GM23338 (cell line): ENCODE measurements around the gene UGT2B10. TPM values are rescaled to one million over a fixed set of nuclear protein-coding genes. Genes with fewer than 3 reads are reported as not detected.

Experiments used
- ATAC-seq: fragments of 200-7000 bp; cut with Tn5 transposase; 3 replicates; pipeline ENCODE4 v1.9.1; 2020
- DNase-seq: peaks from one replicate; pipeline ENCODE4 v3.0.0-alpha.2; 2015; ENCODE audit warnings: low spot score
- H2AFZ ChIP-seq: fragments of 200-600 bp; sonication (generic); 2 replicates; pipeline ENCODE4 v1.8.0; 2016; ENCODE audit warnings: antibody characterized with exemption, mild to moderate bottlenecking, moderate library complexity
- H3F3A ChIP-seq: fragments of 200-600 bp; sonication (generic); replicated peaks from 2 replicates; pipeline ENCODE4 v1.8.0; 2017; ENCODE audit warnings: antibody characterized with exemption, mixed run types, low read depth
- H3K27ac ChIP-seq: fragments of 200-600 bp; sonication (generic); 2 replicates; pipeline ENCODE4 v1.6.1; 2016; ENCODE audit warnings: low read depth
- H3K27me3 ChIP-seq: fragments of 200-600 bp; sonication (generic); 2 replicates; pipeline ENCODE4 v1.8.0; 2016; ENCODE audit warnings: mild to moderate bottlenecking, mixed run types, moderate library complexity; ENCODE audit not compliant: insufficient read depth
- H3K36me3 ChIP-seq: fragments of 200-600 bp; sonication (generic); 2 replicates; pipeline ENCODE4 v1.8.0; 2016; ENCODE audit warnings: mild to moderate bottlenecking; ENCODE audit not compliant: insufficient read depth
- H3K4me1 ChIP-seq: fragments of 200-600 bp; sonication (generic); 2 replicates; pipeline ENCODE4 v1.8.0; 2016; ENCODE audit warnings: mild to moderate bottlenecking, moderate library complexity; ENCODE audit not compliant: insufficient read depth
- H3K4me2 ChIP-seq: fragments of 200-600 bp; sonication (generic); 2 replicates; pipeline ENCODE4 v1.7.1; 2017; ENCODE audit warnings: mixed run types
- H3K4me3 ChIP-seq: fragments of 200-600 bp; sonication (generic); 2 replicates; pipeline ENCODE4 v1.6.1; 2016; ENCODE audit warnings: mixed run types
- H3K79me2 ChIP-seq: fragments of 200-600 bp; sonication (generic); replicated peaks from 2 replicates; pipeline ENCODE4 v1.8.0; 2017; ENCODE audit warnings: mild to moderate bottlenecking; ENCODE audit not compliant: insufficient read depth
- H3K9me2 ChIP-seq: fragments of 200-600 bp; sonication (generic); 2 replicates; pipeline ENCODE4 v1.8.0; 2017; ENCODE audit not compliant: insufficient read depth
- H4K20me1 ChIP-seq: fragments of 200-600 bp; sonication (generic); replicated peaks from 2 replicates; pipeline ENCODE4 v1.8.0; 2017; ENCODE audit warnings: mild to moderate bottlenecking; ENCODE audit not compliant: insufficient read depth
- H3K27ac Mint-ChIP-seq: 2 replicates; pipeline ENCODE4 v1.8.0; 2020; ENCODE audit warnings: inconsistent platforms, mild to moderate bottlenecking, moderate library complexity, mixed read lengths
- H3K27me3 Mint-ChIP-seq: 3 replicates; pipeline ENCODE4 v1.8.0; 2022; ENCODE audit warnings: low read depth, mild to moderate bottlenecking, moderate library complexity, mixed read lengths, inconsistent platforms; ENCODE audit not compliant: insufficient read depth, poor library complexity
- H3K36me3 Mint-ChIP-seq: 3 replicates; pipeline ENCODE4 v1.8.0; 2021; ENCODE audit warnings: low read depth, mild to moderate bottlenecking, inconsistent platforms, moderate library complexity, mixed read lengths
- H3K4me1 Mint-ChIP-seq: 3 replicates; pipeline ENCODE4 v1.8.0; 2020; ENCODE audit warnings: mild to moderate bottlenecking, inconsistent platforms, mixed read lengths
- H3K4me3 Mint-ChIP-seq: 3 replicates; pipeline ENCODE4 v1.8.0; 2021; ENCODE audit warnings: moderate library complexity, mild to moderate bottlenecking, inconsistent platforms, mixed read lengths
- H3K9me3 Mint-ChIP-seq: 3 replicates; pipeline ENCODE4 v1.8.0; 2020; ENCODE audit warnings: moderate library complexity, mild to moderate bottlenecking, inconsistent platforms, mixed read lengths
- CTCF ChIP-seq, 2 experiments: fragments of 200-600 bp in 1 of 2; sonication (generic) in 1 of 2; conservative IDR thresholded peaks; 2 replicates each; pipeline versions ENCODE4 v1.5.1 to v1.6.1; 2016 to 2017; ENCODE audit warnings: antibody characterized with exemption in 2 of 2, low read depth in 2 of 2, mild to moderate bottlenecking in 2 of 2, moderate library complexity in 1 of 2
- ETS1 ChIP-seq: IDR thresholded peaks from 2 replicates; pipeline ENCODE4 v1.6.1; 2016; ENCODE audit warnings: antibody characterized with exemption
- EZH2 ChIP-seq: fragments of 200-600 bp; sonication (generic); IDR thresholded peaks from one replicate; pipeline ENCODE4 v1.8.0; 2017; ENCODE audit warnings: antibody characterized with exemption, mild to moderate bottlenecking, low read depth; ENCODE audit not compliant: unreplicated experiment
- EZH2phosphoT487 ChIP-seq: fragments of 200-600 bp; sonication (generic); IDR thresholded peaks from one replicate; pipeline ENCODE4 v1.8.1; 2018; ENCODE audit warnings: antibody characterized with exemption; ENCODE audit not compliant: unreplicated experiment
- NANOG ChIP-seq: IDR thresholded peaks from 2 replicates; pipeline ENCODE4 v1.6.1; 2016; ENCODE audit warnings: antibody characterized with exemption, borderline replicate concordance
- POLR2AphosphoS5 ChIP-seq: IDR thresholded peaks from 2 replicates; pipeline ENCODE4 v1.6.1; 2016; ENCODE audit warnings: antibody characterized with exemption, low read depth
- STAT1 ChIP-seq: IDR thresholded peaks from one replicate; pipeline ENCODE4 v1.6.1; 2016; ENCODE audit warnings: antibody characterized with exemption; ENCODE audit not compliant: unreplicated experiment
- ZNF114 ChIP-seq: fragments of 250-450 bp; sonication (Bioruptor Pico); IDR thresholded peaks from 2 replicates; pipeline ENCODE4 v1.5.0; 2020; ENCODE audit warnings: mild to moderate bottlenecking, moderate library complexity
- ZNF331 ChIP-seq: fragments of 250-450 bp; sonication (Bioruptor Pico); IDR thresholded peaks from 2 replicates; pipeline ENCODE4 v1.5.0; 2020; ENCODE audit warnings: low read depth, mild to moderate bottlenecking, moderate library complexity
- polyA plus RNA-seq: library from polyadenylated mRNA; unstranded; fragments of >200 nt; fragmentation: Nextera tagmentation; extraction: Ambion mirVana; gene quantifications from 2 replicates; pipeline ENCODE4 v1.2.1, GENCODE V29; 2016
- total RNA-seq: library from RNA; depleted of rRNA; stranded (reverse); fragments of >200 nt; shearing (Covaris generic); gene quantifications from 2 replicates; pipeline ENCODE4 v1.2.3, GENCODE V29; 2014
- TF ChIP-seq, protein P1 (sequence below): IDR thresholded peaks from one replicate; pipeline ENCODE4 v1.6.1; 2018; ENCODE audit warnings: antibody characterized with exemption; ENCODE audit not compliant: unreplicated experiment

The UGT2B10 gene
- total and polyA plus RNA-seq, 2 experiments from 2014 or later: not detected

DNA sequence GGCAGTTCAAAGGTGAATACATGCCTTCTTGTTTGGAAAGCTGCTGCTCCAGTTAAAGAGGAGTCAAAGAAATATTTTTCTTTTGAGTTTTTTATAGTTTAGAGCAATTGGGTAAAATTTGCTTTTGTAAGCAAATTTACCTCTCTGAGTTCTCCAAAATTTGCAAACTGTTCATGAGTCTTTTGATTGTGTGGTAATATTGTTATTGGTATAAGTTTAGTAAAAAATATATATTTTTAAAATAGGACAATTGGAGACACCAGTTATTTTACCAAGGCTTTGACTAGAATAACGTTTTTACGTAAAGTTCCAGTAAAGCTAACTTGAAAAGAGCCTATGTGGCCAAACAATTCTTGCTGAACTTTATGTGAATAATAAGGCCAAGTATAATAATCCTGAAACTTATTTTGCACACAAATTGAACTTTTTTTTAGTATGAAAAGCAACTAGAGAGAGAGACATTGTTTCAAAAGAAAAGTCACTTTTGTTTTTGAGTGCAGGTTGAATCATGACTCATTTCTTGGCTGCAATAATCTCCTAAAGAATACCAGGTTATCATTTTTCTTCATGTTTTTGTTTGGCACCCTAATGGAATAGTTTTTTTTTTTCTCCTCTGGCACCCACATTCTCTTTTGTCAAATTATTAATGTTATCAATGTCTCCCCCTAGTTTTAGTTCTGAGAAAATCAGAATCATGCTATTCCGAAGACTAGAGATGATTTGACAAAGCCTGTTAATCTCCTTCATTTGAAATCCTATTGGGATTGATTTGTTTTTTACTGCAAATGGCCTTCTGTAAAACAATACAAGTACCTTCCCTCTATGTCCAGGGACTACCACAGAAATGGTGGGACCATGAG, 57.1 kb downstream of the UGT2B10 start (continued):
- TF ChIP-seq ETS1 (no peak), POLR2AphosphoS5 (no peak), STAT1 (no peak), CTCF (conservative IDR thresholded peaks at IDR 0.05; ENCODE audit: low read depth in 2 of 2) (no peak), EZH2phosphoT487 (no peak), NANOG (no peak)

DNA sequence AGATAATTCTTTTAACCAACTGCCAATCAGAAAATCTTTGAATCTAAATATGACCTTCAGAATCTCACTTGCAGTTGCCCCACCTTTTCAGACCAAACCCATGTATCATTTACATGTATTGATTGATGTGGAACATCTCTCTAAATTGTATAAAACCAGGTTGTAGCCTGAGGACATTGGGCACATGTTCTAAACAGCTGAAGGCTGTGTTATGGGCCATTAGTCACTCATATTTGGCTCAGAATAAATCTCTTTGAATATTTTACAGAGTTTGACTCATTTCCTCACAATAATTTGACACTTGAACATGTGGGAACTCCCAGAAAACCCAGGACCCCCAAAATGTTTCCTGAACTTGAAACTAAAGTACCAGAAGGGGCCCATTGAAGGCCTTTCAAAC, 58.7 kb downstream of the UGT2B10 start:
- Histone ChIP-seq H2AFZ (0 out of 2 replicates have a peak overlapping the region, but pooled peaks have one; percentile 14), H3K4me2 (no peak overlapping the region), H3K27me3 (no peaks in the 10 kb centered on the region), H3K4me3 (no peak overlapping the region), H3K27ac (no peak overlapping the region), H3K9me2 (no peaks in the 10 kb centered on the region), H3K36me3 (no peaks in the 10 kb centered on the region), H3F3A (no peaks in the 10 kb centered on the region), H3K79me2 (no peaks in the 10 kb centered on the region), H4K20me1 (no peaks in the 10 kb centered on the region), H3K4me1 (no peaks in the 10 kb centered on the region)
- Mint-ChIP-seq H3K9me3 (0 out of 3 replicates have a peak, but pooled peaks cover 1% of the 10 kb centered on the region), H3K27me3 (no peaks in the 10 kb centered on the region), H3K4me3 (no peak overlapping the region), H3K27ac (no peak overlapping the region), H3K36me3 (0 out of 3 replicates have a peak, but pooled peaks cover 4% of the 10 kb centered on the region), H3K4me1 (no peaks in the 10 kb centered on the region)
- no peak for DNase-seq
- no peak for ATAC-seq
- TF ChIP-seq ETS1 (no peak), ZNF114 (no peak), ZNF331 (CRISPR knock-in tag) (no peak), EZH2 (no peak)
- TF ChIP-seq, protein P1, sequence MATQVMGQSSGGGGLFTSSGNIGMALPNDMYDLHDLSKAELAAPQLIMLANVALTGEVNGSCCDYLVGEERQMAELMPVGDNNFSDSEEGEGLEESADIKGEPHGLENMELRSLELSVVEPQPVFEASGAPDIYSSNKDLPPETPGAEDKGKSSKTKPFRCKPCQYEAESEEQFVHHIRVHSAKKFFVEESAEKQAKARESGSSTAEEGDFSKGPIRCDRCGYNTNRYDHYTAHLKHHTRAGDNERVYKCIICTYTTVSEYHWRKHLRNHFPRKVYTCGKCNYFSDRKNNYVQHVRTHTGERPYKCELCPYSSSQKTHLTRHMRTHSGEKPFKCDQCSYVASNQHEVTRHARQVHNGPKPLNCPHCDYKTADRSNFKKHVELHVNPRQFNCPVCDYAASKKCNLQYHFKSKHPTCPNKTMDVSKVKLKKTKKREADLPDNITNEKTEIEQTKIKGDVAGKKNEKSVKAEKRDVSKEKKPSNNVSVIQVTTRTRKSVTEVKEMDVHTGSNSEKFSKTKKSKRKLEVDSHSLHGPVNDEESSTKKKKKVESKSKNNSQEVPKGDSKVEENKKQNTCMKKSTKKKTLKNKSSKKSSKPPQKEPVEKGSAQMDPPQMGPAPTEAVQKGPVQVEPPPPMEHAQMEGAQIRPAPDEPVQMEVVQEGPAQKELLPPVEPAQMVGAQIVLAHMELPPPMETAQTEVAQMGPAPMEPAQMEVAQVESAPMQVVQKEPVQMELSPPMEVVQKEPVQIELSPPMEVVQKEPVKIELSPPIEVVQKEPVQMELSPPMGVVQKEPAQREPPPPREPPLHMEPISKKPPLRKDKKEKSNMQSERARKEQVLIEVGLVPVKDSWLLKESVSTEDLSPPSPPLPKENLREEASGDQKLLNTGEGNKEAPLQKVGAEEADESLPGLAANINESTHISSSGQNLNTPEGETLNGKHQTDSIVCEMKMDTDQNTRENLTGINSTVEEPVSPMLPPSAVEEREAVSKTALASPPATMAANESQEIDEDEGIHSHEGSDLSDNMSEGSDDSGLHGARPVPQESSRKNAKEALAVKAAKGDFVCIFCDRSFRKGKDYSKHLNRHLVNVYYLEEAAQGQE: no peak
